Esophagus muscularis mucosa (tissue), 4 donors: ENCODE measurements around the gene EPB41.

Experiments
- EP300 ChIP-seq: sonication (generic); formaldehyde crosslinking; IDR thresholded peaks from one replicate; pipeline ENCODE4 v1.6.1; 2017; ENCODE audit warnings: antibody characterized with exemption
- POLR2A ChIP-seq: fragments of 450-650 bp; IDR thresholded peaks from one replicate; pipeline ENCODE4 v1.6.1; 2017; ENCODE audit warnings: antibody characterized with exemption, moderate library complexity, mild to moderate bottlenecking, low read depth
- POLR2AphosphoS5 ChIP-seq, 2 donors: sonication (generic); formaldehyde crosslinking; IDR thresholded peaks; one replicate each; pipeline ENCODE4 v1.6.1; 2017; ENCODE audit warnings: antibody characterized with exemption in 2 of 2
- TF ChIP-seq, protein P1 (sequence below), 3 experiments: fragments of 200-600 bp in 2 of 3; fragments of 450-650 bp in 1 of 3; sonication (generic) in 2 of 3; IDR thresholded peaks; one replicate each; pipeline ENCODE4 v1.5.1; 2017 to 2019; ENCODE audit warnings: antibody characterized with exemption in 3 of 3, mild to moderate bottlenecking in 2 of 3, moderate library complexity in 1 of 3

DNA sequence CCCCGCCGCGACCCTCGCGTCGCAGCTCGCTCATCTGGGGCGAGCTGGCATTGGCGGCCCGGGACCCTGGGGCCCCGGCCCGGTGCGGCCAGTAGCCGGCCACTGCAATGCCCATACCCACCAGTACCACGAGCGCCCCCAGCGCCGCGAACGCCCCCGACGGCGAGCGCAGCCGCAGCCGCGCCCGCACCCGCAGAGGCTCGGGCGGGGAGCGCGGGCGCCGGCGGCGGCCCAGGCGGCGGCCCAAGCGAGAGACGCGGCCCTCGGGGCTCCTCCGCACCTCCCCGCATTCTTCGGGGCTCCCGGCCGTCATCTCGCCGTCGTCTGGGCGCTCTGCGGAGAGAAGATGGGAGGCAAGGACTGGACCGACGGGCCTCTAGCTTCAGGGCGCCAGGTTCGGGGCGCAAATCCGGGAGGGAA, 207.2 kb downstream of the EPB41 start:
- TF ChIP-seq, protein P1, sequence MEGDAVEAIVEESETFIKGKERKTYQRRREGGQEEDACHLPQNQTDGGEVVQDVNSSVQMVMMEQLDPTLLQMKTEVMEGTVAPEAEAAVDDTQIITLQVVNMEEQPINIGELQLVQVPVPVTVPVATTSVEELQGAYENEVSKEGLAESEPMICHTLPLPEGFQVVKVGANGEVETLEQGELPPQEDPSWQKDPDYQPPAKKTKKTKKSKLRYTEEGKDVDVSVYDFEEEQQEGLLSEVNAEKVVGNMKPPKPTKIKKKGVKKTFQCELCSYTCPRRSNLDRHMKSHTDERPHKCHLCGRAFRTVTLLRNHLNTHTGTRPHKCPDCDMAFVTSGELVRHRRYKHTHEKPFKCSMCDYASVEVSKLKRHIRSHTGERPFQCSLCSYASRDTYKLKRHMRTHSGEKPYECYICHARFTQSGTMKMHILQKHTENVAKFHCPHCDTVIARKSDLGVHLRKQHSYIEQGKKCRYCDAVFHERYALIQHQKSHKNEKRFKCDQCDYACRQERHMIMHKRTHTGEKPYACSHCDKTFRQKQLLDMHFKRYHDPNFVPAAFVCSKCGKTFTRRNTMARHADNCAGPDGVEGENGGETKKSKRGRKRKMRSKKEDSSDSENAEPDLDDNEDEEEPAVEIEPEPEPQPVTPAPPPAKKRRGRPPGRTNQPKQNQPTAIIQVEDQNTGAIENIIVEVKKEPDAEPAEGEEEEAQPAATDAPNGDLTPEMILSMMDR (IDR thresholded peaks at IDR 0.05), result no peak
- TF ChIP-seq POLR2A, result no peak
- TF ChIP-seq POLR2AphosphoS5 (IDR thresholded peaks at IDR 0.05), result no peak
- no peak for TF ChIP-seq EP300
